Urothelium cell line (cell line): ENCODE results near the gene DPF1.

ENCODE experiments used
- DNase-seq: peaks from one replicate; pipeline ENCODE4 v3.0.0; 2011; ENCODE audit warnings: low spot score, mixed read lengths
- FAIRE-seq: peaks from 2 replicates; lab custom pipeline; 2011; peaks lifted over from hg19 to GRCh38; lab: Jason Lieb, UNC

Gene DPF1

GRCh38 chr19:38202504-38202903, 21.5 kb downstream of the DPF1 start:
- FAIRE-seq (no peak), DNase-seq (no peak)

- DNase-seq = no peak
- FAIRE-seq = no peak
Observed at GRCh38 chr19:38201731-38202130, 22.3 kb downstream of the DPF1 start.

- FAIRE-seq = no peak
- DNase-seq = no peak
Observed at GRCh38 chr19:38199340-38199739, 24.7 kb downstream of the DPF1 start.

GRCh38 chr19:38197937-38198704, 25.9 kb downstream of the DPF1 start:
- FAIRE-seq = no peak
- DNase-seq = no peak

- no peak for DNase-seq
- FAIRE-seq = no peak
Observed at GRCh38 chr19:38196948-38197656, 26.9 kb downstream of the DPF1 start.

- no peak for FAIRE-seq
- no peak for DNase-seq
Observed at GRCh38 chr19:38196245-38196837, 27.7 kb downstream of the DPF1 start.

GRCh38 chr19:38195237-38195636, 28.8 kb downstream of the DPF1 start:
- FAIRE-seq = no peak

DNA sequence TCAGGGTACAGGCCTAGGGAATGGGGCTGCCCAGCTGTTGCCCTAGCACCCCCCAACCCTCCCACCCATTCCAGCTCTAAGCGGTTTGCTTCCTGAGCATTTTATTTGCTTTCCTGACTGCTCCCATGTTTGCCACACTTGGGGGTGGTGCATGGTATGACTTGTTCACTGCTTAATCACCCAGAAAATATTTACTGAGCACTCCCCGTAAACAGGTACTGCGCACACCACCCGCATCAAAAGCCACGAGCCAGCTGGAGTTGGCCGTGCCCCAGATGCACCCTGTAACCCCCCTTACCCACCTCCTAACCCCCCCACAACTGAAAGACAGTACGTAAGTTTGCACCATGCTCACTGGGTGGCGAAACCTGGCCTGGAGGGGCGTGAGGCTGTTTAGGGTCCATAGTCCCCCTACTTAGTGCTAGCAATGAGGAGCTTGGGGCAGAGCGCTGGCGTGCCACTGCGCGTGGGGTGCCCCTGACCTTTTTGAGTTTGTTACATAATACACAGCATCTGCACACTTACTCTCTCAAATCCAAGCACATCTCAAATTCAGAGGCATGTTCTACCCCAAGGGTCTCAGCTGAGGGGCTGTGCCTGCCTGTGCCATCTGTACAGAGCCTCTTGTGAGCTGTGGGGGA, 29.8 kb downstream of the DPF1 start:
- FAIRE-seq (no peak), DNase-seq (no peak)

More at GRCh38 chr19:38195237-38195636, 28.8 kb downstream of the DPF1 start:
- DNase-seq = no peak

- no peak for FAIRE-seq
- DNase-seq = no peak
Observed at GRCh38 chr19:38193445-38193844, 30.6 kb downstream of the DPF1 start.

GRCh38 chr19:38191747-38192146, 32.3 kb downstream of the DPF1 start:
- no peak for DNase-seq
- no peak for FAIRE-seq

DNA sequence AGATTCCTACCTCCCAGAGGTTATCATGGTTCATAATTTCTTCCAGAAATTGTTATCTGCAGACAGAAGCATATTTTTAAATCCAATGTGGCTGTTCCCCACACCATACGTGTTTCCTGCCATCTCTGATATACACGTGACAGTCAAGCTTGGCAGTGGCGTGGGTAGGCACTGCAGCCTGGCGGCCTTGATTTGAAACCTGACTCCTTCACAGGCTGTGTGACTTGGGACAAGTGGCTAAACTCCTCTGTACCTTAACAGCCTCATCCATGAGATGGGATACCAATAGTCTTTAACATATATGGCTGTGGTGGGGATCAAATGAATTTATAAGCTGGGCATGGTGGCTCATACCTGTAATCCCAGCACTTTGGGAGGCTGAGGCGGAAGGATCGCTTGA, 33.2 kb downstream of the DPF1 start:
- DNase-seq (no peak), FAIRE-seq (no peak)

- FAIRE-seq (no peak), DNase-seq (no peak)
Observed at GRCh38 chr19:38190061-38190460, 34.0 kb downstream of the DPF1 start.

GRCh38 chr19:38185562-38185961, 38.5 kb downstream of the DPF1 start:
- DNase-seq (no peak), FAIRE-seq (no peak)

DNA sequence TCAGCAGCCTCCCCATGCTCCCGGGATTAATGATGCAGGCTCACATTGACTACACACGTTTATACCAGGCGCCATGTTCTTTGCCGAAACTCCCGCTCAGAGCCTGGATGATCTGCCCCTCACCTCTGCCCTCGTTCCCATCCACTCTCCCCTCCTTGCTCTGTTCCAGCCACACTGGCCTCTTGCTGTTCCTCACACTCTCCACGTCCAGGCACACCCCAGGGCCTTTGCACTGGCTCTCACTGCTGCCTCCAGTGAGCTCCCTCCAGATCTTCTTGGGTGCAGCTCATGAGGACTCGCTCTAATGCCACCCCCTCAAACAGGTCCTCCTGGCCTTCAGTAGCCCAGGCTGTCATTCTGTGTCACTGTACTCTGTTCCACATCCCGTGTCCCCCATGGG, 39.2 kb downstream of the DPF1 start:
- no peak for FAIRE-seq

GRCh38 chr19:38183251-38183897, 40.6 kb downstream of the DPF1 start:
- no peak for FAIRE-seq
- no peak for DNase-seq

More for the DNA sequence above, 39.2 kb downstream of the DPF1 start:
- DNase-seq = no peak

DNA sequence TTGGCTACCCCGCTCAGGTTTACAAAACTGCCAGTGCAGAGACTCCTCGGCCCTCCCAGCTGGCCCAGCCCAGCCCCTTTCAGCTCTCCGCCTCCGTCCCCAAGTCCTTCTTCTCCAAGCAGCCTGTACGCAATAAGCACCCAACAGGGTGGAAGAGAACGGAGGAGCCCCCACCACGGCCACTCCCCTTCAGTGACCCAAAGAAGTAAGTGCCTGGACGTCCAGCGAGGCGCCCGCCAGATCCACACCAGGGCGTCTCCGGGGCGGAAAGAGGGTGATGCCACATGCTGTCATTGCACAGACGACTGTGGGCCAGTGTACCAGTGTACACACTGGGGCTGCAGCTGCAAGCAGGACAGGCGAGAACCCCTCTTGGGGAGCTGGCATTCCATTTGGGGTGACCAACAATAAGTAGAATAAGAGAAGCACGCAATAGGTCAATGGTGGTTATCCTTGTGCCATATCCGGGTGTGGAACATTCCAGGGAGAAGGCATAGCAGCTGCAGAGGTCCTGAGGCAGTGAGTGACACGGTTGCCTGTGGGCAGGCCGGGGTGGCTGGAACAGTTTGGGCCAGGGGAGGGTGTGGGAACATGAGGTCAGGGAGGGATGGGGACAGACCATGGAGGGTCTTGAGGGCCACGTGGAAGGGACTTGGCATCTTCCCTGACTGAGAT, 41.3 kb downstream of the DPF1 start:
- no peak for FAIRE-seq
- DNase-seq = no peak

DNA sequence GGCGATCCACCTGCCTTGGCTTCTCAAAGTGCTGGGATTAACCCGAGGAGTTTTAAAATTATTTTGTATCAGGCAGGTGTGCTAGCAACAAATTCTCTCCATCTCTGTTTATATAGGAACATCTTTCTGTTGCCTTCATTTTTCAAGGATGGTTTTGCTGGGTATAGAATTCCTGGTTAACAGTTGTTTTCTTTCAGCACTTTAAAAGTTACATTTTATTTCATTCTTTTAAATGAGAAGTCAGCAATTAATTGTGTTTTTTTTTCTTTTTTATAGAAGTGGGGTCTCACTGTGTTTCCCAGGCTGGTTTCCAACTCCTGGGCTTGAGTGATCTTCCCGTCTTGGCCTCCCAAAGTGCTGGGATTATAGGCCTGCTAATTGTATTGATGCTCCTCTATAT, 44.0 kb downstream of the DPF1 start:
- FAIRE-seq (no peak), DNase-seq (no peak)

DNA sequence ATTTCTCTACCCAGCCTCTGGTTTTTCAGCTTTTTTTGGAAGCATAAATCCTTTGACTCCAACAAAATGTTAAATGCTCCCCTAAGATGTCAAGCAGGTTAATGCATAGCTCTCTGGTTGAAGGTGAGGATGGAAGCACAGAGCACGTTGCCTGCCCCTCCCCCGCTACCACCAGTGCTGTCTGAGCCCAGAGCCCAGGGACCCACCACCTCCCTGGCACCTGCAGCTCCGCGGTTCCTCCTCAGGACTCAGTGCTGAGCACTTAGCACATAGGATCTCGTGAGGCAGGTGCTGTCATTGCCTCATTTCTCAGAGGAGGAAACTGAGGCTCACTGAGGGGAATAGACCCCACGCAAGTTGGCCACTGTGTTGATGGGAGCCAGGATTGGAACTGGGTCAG, 48.6 kb downstream of the DPF1 start:
- FAIRE-seq (no peak), DNase-seq (no peak)

DNA sequence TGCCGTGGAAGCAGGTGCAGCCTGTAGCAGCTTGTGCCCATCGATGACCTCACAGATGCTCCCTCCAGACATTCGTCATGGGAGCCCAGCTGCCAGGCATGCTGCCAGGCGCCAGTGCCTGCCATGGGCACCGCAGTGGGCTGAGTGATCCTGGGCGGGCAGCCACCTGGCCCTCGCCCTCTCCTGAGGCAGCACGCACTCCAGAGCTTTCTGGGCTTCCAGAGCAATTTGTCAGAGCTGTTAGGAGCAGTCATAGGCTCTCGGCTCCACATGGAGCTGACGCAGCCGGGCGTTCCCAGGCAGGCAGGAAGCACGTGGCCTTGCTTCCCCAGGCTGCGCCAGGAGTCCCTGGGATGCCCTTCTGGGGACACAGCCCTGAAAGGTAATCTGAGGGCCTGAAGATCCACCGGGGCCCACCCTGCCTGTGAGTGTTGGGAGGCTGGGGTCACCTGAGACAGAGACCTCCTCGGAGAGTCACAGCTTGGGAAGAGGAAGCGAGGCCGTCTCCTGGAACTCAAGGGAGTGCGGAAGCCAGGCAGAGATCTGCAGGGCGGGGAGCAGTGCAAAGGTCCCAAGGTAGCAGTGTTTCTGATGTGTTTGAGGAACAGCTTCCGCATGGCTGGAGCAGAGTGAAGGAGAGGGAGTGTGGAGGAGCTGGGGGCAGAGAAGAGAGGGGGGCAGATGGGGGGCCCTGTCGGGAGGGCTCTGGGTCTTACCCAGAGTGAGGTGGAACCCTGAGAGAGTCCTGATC, 50.6 kb downstream of the DPF1 start:
- DNase-seq (no peak), FAIRE-seq (no peak)

DNA sequence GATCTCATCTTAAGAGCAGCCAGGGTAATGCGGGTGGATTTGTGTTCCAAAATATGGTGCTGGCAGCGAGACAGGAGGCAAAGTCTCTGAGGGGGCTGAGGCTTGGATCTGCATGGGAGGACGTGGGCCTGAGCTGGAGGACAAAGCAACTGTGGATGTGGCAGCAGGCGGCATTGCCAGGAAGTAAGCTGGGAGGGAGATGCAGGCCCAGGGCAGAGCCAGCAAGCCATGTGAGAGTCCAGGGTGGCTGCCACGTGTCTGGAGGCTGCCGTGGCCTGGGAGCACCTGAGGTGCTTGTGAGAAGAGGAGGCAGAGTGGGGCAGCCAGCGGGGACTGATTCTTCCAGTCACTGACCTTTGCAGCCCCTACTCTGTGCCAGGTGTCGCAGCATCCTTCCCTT, 52.0 kb downstream of the DPF1 start:
- DNase-seq = no peak
- no peak for FAIRE-seq
